Measurements from ENCODE around the gene SLC12A2. TPM values are rescaled to one million over a fixed set of nuclear protein-coding genes. Genes with fewer than 3 reads are reported as not detected.
A peak's percentile ranks its signal among the peaks of the same experiment; 100 is the strongest.

SLC12A2 gene
- total and polyA plus RNA-seq, 2 of the 4 experiments (the other 2 are of a cell fraction): 5.6 to 30.3 TPM

DNA sequence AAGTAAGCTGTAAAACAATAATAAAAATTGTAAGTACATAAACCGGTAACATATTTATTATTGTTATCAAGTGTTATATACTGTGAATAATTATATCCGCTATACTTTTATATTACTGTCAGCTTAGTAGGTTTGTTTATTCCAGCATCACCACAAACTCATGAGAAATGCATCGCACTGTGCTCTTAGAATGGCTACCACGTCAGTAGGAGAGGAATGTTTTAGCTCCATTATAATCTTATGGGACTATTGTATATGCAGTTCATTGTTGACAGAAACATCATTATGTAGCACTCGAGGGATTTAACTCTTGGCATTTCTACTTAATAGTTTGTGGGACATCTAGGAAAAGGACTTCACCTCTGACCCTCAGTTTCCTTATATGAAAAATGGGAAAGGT, 16.4 kb downstream of the SLC12A2 start:
- H4K8ac ChIP-seq (ENCODE audit: low read depth in 2 of 2, low read length in 2 of 2): no peak overlapping the region
- H2AK5ac ChIP-seq (ENCODE audit: low read depth, low read length): no peak overlapping the region
- H3K9ac ChIP-seq (ENCODE audit: low read depth, low read length): no peak overlapping the region
- H3K9me1 ChIP-seq (ENCODE audit: insufficient read depth, low read length): no peaks in the 10 kb centered on the region
- peak; percentile 54 for DNase-seq
- no peak overlapping the region for H2AK9ac ChIP-seq (replicated peaks; ENCODE audit: low read depth, low read length, poor library complexity)
- intact Hi-C loops (cut with micrococcal nuclease) (no loop called here), in situ Hi-C loops (cut with MboI; ENCODE audit: low sequenced_read_pairs) (no loop called here), dilution Hi-C loops (cut with HindIII; ENCODE audit: low sequenced_read_pairs, unreplicated experiment) (no loop called here)
- no peak overlapping the region for H3K18ac ChIP-seq (ENCODE audit: low read depth, low read length)
- H3K27me3 ChIP-seq (ENCODE audit: control insufficient read depth, insufficient read depth, low read length): no peaks in the 10 kb centered on the region
- no peak overlapping the region for H3K56ac ChIP-seq (ENCODE audit: extremely low read depth, insufficient read depth, low read length)
- ATAC-seq (ENCODE audit: low read depth): peak; percentile 48; the same call in 1 of the 2 replicates
- H3K36me3 ChIP-seq (ENCODE audit: control insufficient read depth, insufficient read depth, low read length): no peaks in the 10 kb centered on the region
- H2BK15ac ChIP-seq (ENCODE audit: low read depth, low read length): no peak overlapping the region
- H2AFZ ChIP-seq (replicated peaks; ENCODE audit: low read length, poor library complexity): no peak overlapping the region
- peaks cover 3% of the 10 kb centered on the region; the same call in 1 of the 2 replicates for H3K9me3 ChIP-seq (ENCODE audit: control insufficient read depth, insufficient read depth, low read length)
- no peak overlapping the region for H3K27ac ChIP-seq (ENCODE audit: insufficient read depth, low read length)
- BruUV-seq (replicated peaks): no TSS peak
- H4K20me1 ChIP-seq (ENCODE audit: insufficient read depth, low read length): no peaks in the 10 kb centered on the region
- no peak overlapping the region for H3K4me2 ChIP-seq (ENCODE audit: low read depth, low read length)
- H4K91ac ChIP-seq (ENCODE audit: insufficient read depth, low read depth, low read length): no peak overlapping the region
- no peak overlapping the region for H2BK20ac ChIP-seq (ENCODE audit: low read depth, low read length)
- no peak overlapping the region for H3K23ac ChIP-seq (ENCODE audit: low read depth, low read length)
- H3K79me1 ChIP-seq (ENCODE audit: low read depth in 1 of 2, low read length in 2 of 2): peaks cover 5 to 10% of the 10 kb centered on the region in 2 experiments; a peak in 3 of 4 replicates
- POLR2A ChIA-PET (ENCODE audit: unreplicated experiment): no interaction called here
- H2BK5ac ChIP-seq (ENCODE audit: low read depth, low read length, poor library complexity, severe bottlenecking): no peak overlapping the region
- H4K5ac ChIP-seq (ENCODE audit: low read depth, low read length): no peak overlapping the region
- no peak overlapping the region for H3K4ac ChIP-seq (ENCODE audit: low read depth, low read length)
- CTCF ChIA-PET: interaction anchor here (1.1 to 1.6 kb wide), 2 partner anchors 14 to 159 kb away, joined by 3 read pairs; no protein-coding TSS in a partner anchor
- H3K4me1 ChIP-seq (ENCODE audit: control insufficient read depth, insufficient read depth, low read length): no peaks in the 10 kb centered on the region
- no CpG with 5 or more reads among the region's 5 CpGs for WGBS, 2 experiments (ENCODE audit: extremely low coverage in 2 of 2, insufficient read length in 1 of 2)
- no peak overlapping the region for H2BK120ac ChIP-seq (ENCODE audit: low read depth, low read length)
- H3K4me3 ChIP-seq (ENCODE audit: insufficient read depth, low read depth, low read length): no peak overlapping the region
- TF ChIP-seq MAFK (IDR thresholded peaks at IDR 0.05; ENCODE audit: low read depth, low read length) (no peak), CEBPB (IDR thresholded peaks at IDR 0.05; ENCODE audit: low read depth, low read length) (no peak), MAZ (IDR thresholded peaks at IDR 0.05; ENCODE audit: borderline replicate concordance, low read depth, low read length) (no peak)
- H3K14ac ChIP-seq (replicated peaks; ENCODE audit: low read depth, low read length): no peak overlapping the region

Measured in IMR-90 (cell line).